GM23248 (cell line): ENCODE measurements around the gene SOX13.

ENCODE experiments used
- EZH2 ChIP-seq: fragments of 200-600 bp; sonication (generic); IDR thresholded peaks from 2 replicates; pipeline ENCODE4 v1.6.1; 2018; ENCODE audit warnings: antibody characterized with exemption, mild to moderate bottlenecking; ENCODE audit not compliant: insufficient read depth, poor library complexity, severe bottlenecking
- EZH2phosphoT487 ChIP-seq: fragments of 200-600 bp; sonication (generic); IDR thresholded peaks from 2 replicates; pipeline ENCODE4 v1.6.1; 2018; ENCODE audit warnings: antibody characterized with exemption, moderate library complexity, mild to moderate bottlenecking, low read depth; ENCODE audit not compliant: insufficient read depth

DNA sequence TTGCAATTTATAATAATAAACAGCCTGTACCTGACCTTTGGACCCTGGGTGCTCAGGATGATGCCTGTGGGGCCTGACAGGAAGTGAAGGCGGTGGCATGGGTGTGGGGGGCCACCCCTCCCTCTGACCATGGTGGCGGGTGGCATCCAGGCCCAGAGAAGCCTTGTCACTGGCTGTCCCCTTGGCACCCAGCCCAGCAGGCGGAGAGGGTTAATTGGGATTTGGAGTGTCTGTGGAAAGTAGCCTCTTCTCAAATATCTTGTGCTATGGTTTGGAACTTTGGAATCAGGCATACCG lies 20.5 kb downstream of the SOX13 start:
- no peak for TF ChIP-seq EZH2
- no peak for TF ChIP-seq EZH2phosphoT487
